Measurements from ENCODE around the gene DSE. TPM values are rescaled to one million over a fixed set of nuclear protein-coding genes. Genes with fewer than 3 reads are reported as not detected.

DSE gene
- total RNA-seq, 4 donors from 2014 or later = 12.6 to 71.8 (median 16.2) TPM

DNA sequence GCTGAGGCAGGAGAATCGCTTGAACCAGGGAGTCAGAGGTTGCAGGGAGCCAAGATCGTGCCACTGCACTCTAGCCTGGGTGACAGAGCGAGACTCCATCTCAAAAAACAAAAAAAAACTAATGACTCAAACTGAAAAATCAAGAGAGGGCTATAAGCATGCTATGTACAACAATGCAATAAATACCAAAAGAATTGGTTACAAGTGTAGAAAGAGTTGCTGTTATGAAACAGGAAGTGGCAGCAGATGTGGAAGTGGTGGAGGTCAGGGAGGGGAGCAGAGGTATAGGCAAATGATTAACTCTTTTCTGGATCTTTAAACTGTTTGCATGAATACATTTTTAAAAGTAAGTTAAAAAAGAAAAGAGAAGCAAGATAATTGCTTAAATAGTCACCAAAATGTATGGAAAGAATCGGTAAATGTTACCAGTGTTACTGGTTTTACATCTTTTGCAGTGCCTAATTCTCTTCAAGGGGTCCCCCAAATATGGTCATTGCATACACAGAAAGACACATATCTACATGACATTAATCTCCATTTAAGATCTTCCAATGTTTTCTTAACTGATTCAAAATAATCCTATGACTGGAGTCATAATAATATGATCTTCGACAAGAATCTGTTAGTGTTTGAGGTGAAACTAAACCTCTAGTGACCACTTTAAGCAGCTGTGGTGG lies 105.4 kb downstream of the DSE start:
- Histone ChIP-seq H3K4me1 (peaks cover 0 to 4% (median 0%) of the 10 kb centered on the region in 4 donors), H3K27me3 (no peaks in the 10 kb centered on the region), H3K9me3 (no peaks in the 10 kb centered on the region), H3K36me3 (no peaks in the 10 kb centered on the region), H3K27ac (peak overlapping the region in 3 of 4 donors; percentile 11 to 68 (median 57)), H3K4me3 (peak overlapping the region in 1 of 4 donors; percentile 16)
- TF ChIP-seq POLR2A (IDR thresholded peaks at IDR 0.05) = no peak
- TF ChIP-seq, protein P1, sequence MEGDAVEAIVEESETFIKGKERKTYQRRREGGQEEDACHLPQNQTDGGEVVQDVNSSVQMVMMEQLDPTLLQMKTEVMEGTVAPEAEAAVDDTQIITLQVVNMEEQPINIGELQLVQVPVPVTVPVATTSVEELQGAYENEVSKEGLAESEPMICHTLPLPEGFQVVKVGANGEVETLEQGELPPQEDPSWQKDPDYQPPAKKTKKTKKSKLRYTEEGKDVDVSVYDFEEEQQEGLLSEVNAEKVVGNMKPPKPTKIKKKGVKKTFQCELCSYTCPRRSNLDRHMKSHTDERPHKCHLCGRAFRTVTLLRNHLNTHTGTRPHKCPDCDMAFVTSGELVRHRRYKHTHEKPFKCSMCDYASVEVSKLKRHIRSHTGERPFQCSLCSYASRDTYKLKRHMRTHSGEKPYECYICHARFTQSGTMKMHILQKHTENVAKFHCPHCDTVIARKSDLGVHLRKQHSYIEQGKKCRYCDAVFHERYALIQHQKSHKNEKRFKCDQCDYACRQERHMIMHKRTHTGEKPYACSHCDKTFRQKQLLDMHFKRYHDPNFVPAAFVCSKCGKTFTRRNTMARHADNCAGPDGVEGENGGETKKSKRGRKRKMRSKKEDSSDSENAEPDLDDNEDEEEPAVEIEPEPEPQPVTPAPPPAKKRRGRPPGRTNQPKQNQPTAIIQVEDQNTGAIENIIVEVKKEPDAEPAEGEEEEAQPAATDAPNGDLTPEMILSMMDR (IDR thresholded peaks at IDR 0.05) = no peak
- DNase-seq = peak in 2 of 3 donors; percentile 67 to 77

DNA sequence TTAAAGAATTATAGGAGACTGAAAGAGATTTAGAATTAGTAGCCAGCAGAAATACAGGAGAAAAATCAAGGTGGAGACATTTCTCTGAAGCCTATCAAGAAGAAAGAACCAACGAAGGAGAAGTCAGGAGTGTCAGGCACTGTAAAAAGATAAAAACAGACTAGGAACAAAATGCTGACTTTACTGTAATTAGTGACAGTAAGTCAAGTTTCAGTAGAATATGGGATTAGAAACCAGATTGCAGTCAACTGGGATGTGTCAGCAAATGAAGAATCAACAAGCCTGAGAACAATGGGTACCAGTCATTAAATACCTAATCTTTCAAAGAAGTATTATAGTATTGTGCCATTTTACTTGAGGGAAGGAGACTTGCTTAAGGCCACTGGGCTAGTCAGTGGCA lies 112.0 kb downstream of the DSE start:
- no peak for DNase-seq
- Histone ChIP-seq H3K9me3 (no peaks in the 10 kb centered on the region), H3K36me3 (no peaks in the 10 kb centered on the region), H3K4me1 (no peaks in the 10 kb centered on the region), H3K27me3 (no peaks in the 10 kb centered on the region), H3K4me3 (no peak overlapping the region), H3K27ac (no peak overlapping the region)
- TF ChIP-seq, protein P1 (IDR thresholded peaks at IDR 0.05) = no peak
- TF ChIP-seq POLR2A (IDR thresholded peaks at IDR 0.05) = no peak

DNA sequence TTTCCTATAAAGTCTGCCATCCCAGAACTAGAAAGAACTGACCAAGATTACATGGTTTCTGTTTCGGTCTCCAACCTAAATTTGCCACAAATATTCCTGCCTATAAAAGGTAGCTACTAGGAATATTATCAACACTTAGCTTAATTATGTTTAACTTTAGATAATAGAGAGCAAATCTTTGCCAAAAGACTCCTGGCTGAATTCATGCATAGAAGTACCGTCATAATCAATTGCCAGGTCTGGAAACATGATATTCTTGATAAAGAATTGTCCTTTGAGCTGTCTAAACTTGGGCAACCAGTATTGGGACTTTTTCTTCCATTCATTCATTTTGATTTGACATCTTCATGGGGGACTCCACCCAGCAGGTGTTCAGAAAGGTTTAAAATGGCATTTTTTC lies 112.9 kb downstream of the DSE start:
- no peak for DNase-seq
- H3K4me3 ChIP-seq = no peak overlapping the region
- H3K27ac ChIP-seq = no peak overlapping the region
- TF ChIP-seq, protein P1 (IDR thresholded peaks at IDR 0.05) = no peak
- TF ChIP-seq POLR2A (IDR thresholded peaks at IDR 0.05) = no peak
- no peaks in the 10 kb centered on the region for H3K4me1 ChIP-seq
- H3K36me3 ChIP-seq = no peaks in the 10 kb centered on the region
- no peaks in the 10 kb centered on the region for H3K27me3 ChIP-seq
- H3K9me3 ChIP-seq = no peaks in the 10 kb centered on the region

DNA sequence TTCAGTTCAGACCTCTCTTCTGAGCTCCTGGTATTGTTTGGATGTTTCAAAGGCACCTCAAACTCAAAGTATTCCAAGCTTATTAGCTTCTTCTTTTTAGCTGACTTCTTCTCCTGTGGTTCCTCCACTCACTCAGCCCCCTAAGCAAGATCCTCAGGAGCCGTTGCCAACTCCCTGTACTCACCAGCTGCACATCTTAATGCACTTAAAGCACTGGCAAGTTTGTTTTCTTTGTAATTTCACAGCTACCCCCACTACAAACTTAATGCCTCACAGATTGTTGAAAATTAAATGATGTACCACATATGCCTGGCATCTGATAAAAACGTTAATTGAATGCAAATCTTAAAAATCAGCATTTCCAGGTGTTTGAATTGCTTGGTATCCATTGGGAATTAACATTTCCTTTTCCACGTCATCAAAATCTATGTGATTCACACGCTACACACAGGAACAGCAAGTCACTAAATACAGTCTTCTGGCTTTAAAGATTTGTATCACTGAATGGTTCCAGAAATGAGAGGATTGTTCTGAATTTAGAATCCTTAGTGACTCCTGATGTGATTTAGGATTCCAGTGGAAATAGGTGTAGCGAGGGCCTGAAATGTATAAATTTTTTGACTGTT lies 114.9 kb downstream of the DSE start:
- H3K27ac ChIP-seq = no peak overlapping the region
- no peak for DNase-seq
- no peaks in the 10 kb centered on the region for H3K27me3 ChIP-seq
- no peaks in the 10 kb centered on the region for H3K4me1 ChIP-seq
- H3K9me3 ChIP-seq = no peaks in the 10 kb centered on the region
- TF ChIP-seq, protein P1 (IDR thresholded peaks at IDR 0.05) = no peak
- no peak for TF ChIP-seq POLR2A (IDR thresholded peaks at IDR 0.05)
- H3K36me3 ChIP-seq = no peaks in the 10 kb centered on the region
- H3K4me3 ChIP-seq = no peak overlapping the region

DNA sequence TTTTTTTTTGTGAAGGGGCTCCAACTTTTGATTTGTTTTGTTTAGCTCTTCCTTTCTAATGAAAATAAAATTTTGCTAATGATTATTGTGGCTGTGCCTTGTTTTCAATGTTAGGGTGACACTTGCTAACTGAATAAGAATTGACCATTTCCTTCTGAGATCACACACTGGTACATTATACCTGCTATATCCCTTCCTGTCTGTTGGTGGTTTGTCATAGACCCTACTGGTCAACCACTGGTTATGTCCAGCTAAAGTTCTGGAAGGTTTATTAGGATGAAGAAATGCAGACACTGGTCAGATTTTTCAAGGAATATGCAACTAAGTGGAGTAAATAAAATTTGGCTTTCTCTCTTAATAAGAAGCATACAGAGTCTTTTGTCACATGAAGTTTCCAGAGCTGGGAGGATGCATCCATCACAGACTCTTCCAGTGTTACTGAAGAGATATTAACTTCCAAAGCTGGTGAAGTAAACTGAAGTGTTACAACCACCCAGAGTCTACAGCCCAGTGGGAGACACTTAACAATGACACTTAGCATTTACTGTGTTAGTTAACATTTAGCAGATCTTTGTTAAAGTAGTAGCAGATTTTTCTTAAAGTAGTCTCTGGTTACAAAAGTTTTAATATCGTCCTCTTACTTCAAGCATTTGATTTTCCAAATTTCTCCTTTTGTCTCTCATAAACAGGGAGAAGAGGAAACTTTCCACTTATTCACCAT lies 121.0 kb downstream of the DSE start:
- Histone ChIP-seq H3K27me3 (no peaks in the 10 kb centered on the region), H3K4me3 (no peak overlapping the region), H3K4me1 (no peaks in the 10 kb centered on the region), H3K9me3 (no peaks in the 10 kb centered on the region), H3K27ac (no peak overlapping the region), H3K36me3 (no peaks in the 10 kb centered on the region)
- TF ChIP-seq POLR2A (IDR thresholded peaks at IDR 0.05) = no peak
- TF ChIP-seq, protein P1 (IDR thresholded peaks at IDR 0.05) = no peak
- DNase-seq = no peak
